GM10266 (cell line): Measurements from ENCODE around the gene HOXC9.

Experiments used
- DNase-seq: peaks from one replicate; pipeline ENCODE4 v3.0.0; 2012; ENCODE audit errors: extremely low spot score
- CTCF ChIP-seq: IDR thresholded peaks from 2 replicates; pipeline ENCODE4 v1.5.1; 2012; ENCODE audit warnings: mild to moderate bottlenecking, low read depth; ENCODE audit not compliant: control insufficient read depth, insufficient read depth; ENCODE audit errors: missing control alignments

The HOXC9 gene

GRCh38 chr12:53964315-53964713 is 35.6 kb upstream of the HOXC9 start:
- no peak for TF ChIP-seq CTCF
- no peak for DNase-seq

- TF ChIP-seq CTCF = no peak
- no peak for DNase-seq
Observed at GRCh38 chr12:53965281-53966084, 34.5 kb upstream of the HOXC9 start.

GRCh38 chr12:53966085-53966384 is 33.9 kb upstream of the HOXC9 start:
- no peak for TF ChIP-seq CTCF
- no peak for DNase-seq

GRCh38 chr12:53966385-53967133 is 33.4 kb upstream of the HOXC9 start:
- no peak for TF ChIP-seq CTCF
- DNase-seq = no peak

GRCh38 chr12:53967421-53967925 is 32.5 kb upstream of the HOXC9 start:
- TF ChIP-seq CTCF = no peak
- DNase-seq = no peak

- TF ChIP-seq CTCF = no peak
- DNase-seq = no peak
Observed at GRCh38 chr12:53968214-53969127, 31.5 kb upstream of the HOXC9 start.
